ENCODE measurements around the gene PPP1R15A. TPM values are rescaled to one million over a fixed set of nuclear protein-coding genes. Genes with fewer than 3 reads are reported as not detected.
A peak's percentile ranks its signal among the peaks of the same experiment; 100 is the strongest.
"Not testable (repeated sequence)": the region's sequence is repeated elsewhere in the genome, so short reads cannot be mapped to it uniquely, and the experiment has no call there.

PPP1R15A gene
- total RNA-seq, 1 donor from 2014 or later, result 233 TPM

GRCh38 chr19:48873476-48874302 lies 1.5 kb downstream of the PPP1R15A start:
- no peak for TF ChIP-seq CTCF (IDR thresholded peaks at IDR 0.05; ENCODE audit: insufficient read depth, low read length, poor library complexity, severe bottlenecking)
- no peak for DNase-seq (ENCODE audit: low read depth)
- Histone ChIP-seq H3K4me3 (ENCODE audit: low read depth, low read length) (peak overlapping the region; percentile 91), H3K36me3 (ENCODE audit: control insufficient read depth, insufficient read depth, low read length) (peaks cover 11% of the 10 kb centered on the region), H3K27me3 (ENCODE audit: control insufficient read depth, insufficient read depth, low read length) (no peaks in the 10 kb centered on the region)

DNA sequence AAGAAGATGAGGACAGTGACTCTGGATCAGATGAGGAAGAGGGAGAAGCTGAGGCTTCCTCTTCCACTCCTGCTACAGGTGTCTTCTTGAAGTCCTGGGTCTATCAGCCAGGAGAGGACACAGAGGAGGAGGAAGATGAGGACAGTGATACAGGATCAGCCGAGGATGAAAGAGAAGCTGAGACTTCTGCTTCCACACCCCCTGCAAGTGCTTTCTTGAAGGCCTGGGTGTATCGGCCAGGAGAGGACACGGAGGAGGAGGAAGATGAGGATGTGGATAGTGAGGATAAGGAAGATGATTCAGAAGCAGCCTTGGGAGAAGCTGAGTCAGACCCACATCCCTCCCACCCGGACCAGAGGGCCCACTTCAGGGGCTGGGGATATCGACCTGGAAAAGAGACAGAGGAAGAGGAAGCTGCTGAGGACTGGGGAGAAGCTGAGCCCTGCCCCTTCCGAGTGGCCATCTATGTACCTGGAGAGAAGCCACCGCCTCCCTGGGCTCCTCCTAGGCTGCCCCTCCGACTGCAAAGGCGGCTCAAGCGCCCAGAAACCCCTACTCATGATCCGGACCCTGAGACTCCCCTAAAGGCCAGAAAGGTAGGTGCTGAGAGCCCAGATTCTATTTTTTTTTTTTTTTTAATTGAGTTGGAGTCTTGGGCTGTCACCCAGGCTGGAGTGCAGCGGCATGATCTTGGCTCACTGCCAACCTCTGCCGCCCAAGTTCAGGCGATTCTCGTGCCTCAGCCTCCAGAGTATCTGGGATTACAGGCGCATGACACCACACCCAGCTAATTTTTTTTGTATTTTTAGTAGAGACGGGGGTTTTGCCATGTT lies 2.3 kb downstream of the PPP1R15A start:
- Histone ChIP-seq H3K4me3 (ENCODE audit: low read depth, low read length) (peak overlapping the region; percentile 91), H3K27me3 (ENCODE audit: control insufficient read depth, insufficient read depth, low read length) (no peaks in the 10 kb centered on the region), H3K36me3 (ENCODE audit: control insufficient read depth, insufficient read depth, low read length) (peaks cover 11% of the 10 kb centered on the region)
- TF ChIP-seq CTCF (IDR thresholded peaks at IDR 0.05; ENCODE audit: insufficient read depth, low read length, poor library complexity, severe bottlenecking), result no peak
- DNase-seq (ENCODE audit: low read depth), result no peak

- not testable (repeated sequence) for H3K27me3 ChIP-seq (ENCODE audit: control insufficient read depth, insufficient read depth, low read length); DNase-seq (ENCODE audit: low read depth); H3K4me3 ChIP-seq (ENCODE audit: low read depth, low read length)
- peaks cover 11% of the 10 kb centered on the region for H3K36me3 ChIP-seq (ENCODE audit: control insufficient read depth, insufficient read depth, low read length)
These were observed 4.1 kb downstream of the PPP1R15A start for GRCh38 chr19:48876043-48876981.

- Histone ChIP-seq H3K4me3 (ENCODE audit: low read depth, low read length) (no peak overlapping the region), H3K36me3 (ENCODE audit: control insufficient read depth, insufficient read depth, low read length) (peaks cover 11% of the 10 kb centered on the region), H3K27me3 (ENCODE audit: control insufficient read depth, insufficient read depth, low read length) (no peaks in the 10 kb centered on the region)
- TF ChIP-seq CTCF (IDR thresholded peaks at IDR 0.05; ENCODE audit: insufficient read depth, low read length, poor library complexity, severe bottlenecking), result no peak
- no peak for DNase-seq (ENCODE audit: low read depth)
These were observed 5.6 kb downstream of the PPP1R15A start for GRCh38 chr19:48877855-48878195.

- Histone ChIP-seq H3K27me3 (ENCODE audit: control insufficient read depth, insufficient read depth, low read length) (no peaks in the 10 kb centered on the region), H3K36me3 (ENCODE audit: control insufficient read depth, insufficient read depth, low read length) (peaks cover 10% of the 10 kb centered on the region), H3K4me3 (ENCODE audit: low read depth, low read length) (no peak overlapping the region)
- no peak for DNase-seq (ENCODE audit: low read depth)
- no peak for TF ChIP-seq CTCF (IDR thresholded peaks at IDR 0.05; ENCODE audit: insufficient read depth, low read length, poor library complexity, severe bottlenecking)
These were observed 6.2 kb downstream of the PPP1R15A start for GRCh38 chr19:48878196-48879024.
